Heart right ventricle (tissue), 16 donors: ENCODE results near the gene TST. TPM values are rescaled to one million over a fixed set of nuclear protein-coding genes. Genes with fewer than 3 reads are reported as not detected.

Experiments used
- ATAC-seq, 8 donors: fragments of 200-7000 bp; cut with Tn5 transposase; one replicate each; pipeline ENCODE4 v1.9.1; 2020; ENCODE audit warnings: mild to moderate bottlenecking in 8 of 8, moderate library complexity in 8 of 8, moderate number of reproducible peaks in 1 of 8
- DNase-seq, 2 donors: peaks; one replicate each; pipeline ENCODE4 v3.0.0-alpha.2; 2020
- H3K27ac ChIP-seq, 10 donors: fragments of 200-600 bp; sonication (generic) in 2 of 10; one replicate each; pipeline versions ENCODE4 v1.5.0 to v1.8.0; 2020 to 2022; ENCODE audit warnings: mild to moderate bottlenecking in 3 of 10
- H3K27me3 ChIP-seq, 7 donors: fragments of 200-600 bp; one replicate each; pipeline ENCODE4 v1.8.0; 2021 to 2022; ENCODE audit warnings: mild to moderate bottlenecking in 2 of 7
- H3K36me3 ChIP-seq, 9 donors: fragments of 200-600 bp; sonication (generic) in 1 of 9; one replicate each; pipeline versions ENCODE4 v1.5.0 to v1.8.0; 2020 to 2022; ENCODE audit warnings: mild to moderate bottlenecking in 2 of 9
- H3K4me1 ChIP-seq, 9 donors: fragments of 200-600 bp; sonication (generic) in 1 of 9; one replicate each; pipeline versions ENCODE4 v1.5.0 to v1.8.0; 2020 to 2022; ENCODE audit warnings: mild to moderate bottlenecking in 4 of 9
- H3K4me3 ChIP-seq, 10 donors: fragments of 200-600 bp; sonication (generic) in 2 of 10; one replicate each; pipeline versions ENCODE4 v1.5.0 to v1.8.0; 2020 to 2022; ENCODE audit warnings: mild to moderate bottlenecking in 7 of 10, moderate library complexity in 2 of 10
- H3K9me3 ChIP-seq, 11 donors: fragments of 200-600 bp in 10 of 11; sonication (generic) in 2 of 11; one replicate each; pipeline versions ENCODE4 v1.5.0 to v1.8.0; 2013 to 2022; ENCODE audit warnings: mild to moderate bottlenecking in 2 of 11, control low read depth in 1 of 11, moderate library complexity in 1 of 11
- CTCF ChIP-seq, 9 donors: fragments of 200-600 bp; sonication (generic) in 2 of 9; IDR thresholded peaks; one replicate each; pipeline versions ENCODE4 v1.5.0 to v1.8.0; 2021 to 2022; ENCODE audit warnings: antibody characterized with exemption in 9 of 9, mild to moderate bottlenecking in 5 of 9, moderate library complexity in 1 of 9
- WGBS, 2 donors: extraction: QIAGEN DNeasy Blood & Tissue Kit; methylation state at CpG; one replicate each; pipeline ENCODE4 v1.1.7; 2013; ENCODE audit warnings: inconsistent platforms in 1 of 2; 5-methylcytosine and 5-hydroxymethylcytosine counted together
- intact Hi-C, 10 donors: fragments of 100-400 bp; cut with DNase I; formaldehyde crosslinking; loops; one replicate each; pipeline versions ENCODE4 v1.11.1 to v1.14.2; 2022
- polyA plus RNA-seq, 2 donors: library from polyadenylated mRNA; stranded (reverse); fragments of 200-250 nt; gene quantifications; one replicate each; pipeline ENCODE4 v1.2.3, GENCODE V29; 2013
- total RNA-seq, 10 donors: library from RNA; stranded (reverse); fragmentation: NEBNext Ultra II Directional in 3 of 10; extraction: Animal tissue kit (Norgen Biotek cat#: 25700) in 3 of 10; gene quantifications; one replicate each; pipeline versions ENCODE4 v1.2.1 to v1.2.4, GENCODE V29; 2021 to 2023
- donor health status: Arrhythmogenic right ventricular cardiomyopathy.
- donor health status: ischemic (EF 13 %, LVEDD 7.1; RV severe dilation, severe dysfunction).
- donor health status: healthy with polysubstance abuse.
- donor health status: DM: no; HTN: yes; CAD: no.
- donor health status: DM: no; HTN: no; CAD: no.
- donor health status: ischemic (EF 25% LVEDD 6.9; RV normal size, moderate dysfunction).
- donor health status: ischemic (EF 25% LVEDD 5.7; RV mildly dilated, moderate dysfunction).
- donor health status: healthy.
- donor health status: DM: yes; HTN: yes; CAD: no.
- donor health status: Ischemic cardiomyopathy.
- donor health status: ischemic (EF 35%, LVEDD 5.7; RV mildly dilated, moderate dysfunction).
- donor health status: nonischemic (EF 11% LVEDD 7.7; RV severe dilation, severe dysfunction).
- donor health status: DM: yes; HTN: yes; CAD: no.
- donor health status: PGD.
- donor health status: ischemic (EF 29% LVEDD 5.4; RV normal size, mild dysfunction).
- donor health status: nonischemic (EF 23%, LVEDD 6.1; RV moderate dilation, normal function).

Gene TST
- total and polyA plus RNA-seq, 12 donors: 34.1 to 87.4 (median 50.6) TPM

GRCh38 chr22:37025500-37026070 lies 6.3 kb upstream of the TST start:
- H3K9me3 ChIP-seq: no peaks in the 10 kb centered on the region
- no peaks in the 10 kb centered on the region for H3K27me3 ChIP-seq
- WGBS, 2 donors: 87% methylated on average over 10 of the region's 10 CpGs
- ATAC-seq: no peak
- peaks cover 0 to 64% (median 8%) of the 10 kb centered on the region in 9 donors for H3K36me3 ChIP-seq
- TF ChIP-seq CTCF (IDR thresholded peaks at IDR 0.05): no peak
- no peak overlapping the region for H3K27ac ChIP-seq
- DNase-seq: no peak
- peaks cover 7 to 52% (median 34%) of the 10 kb centered on the region in 9 donors for H3K4me1 ChIP-seq
- no peak overlapping the region for H3K4me3 ChIP-seq
- intact Hi-C loops: no loop called here

GRCh38 chr22:37024339-37025157 lies 5.3 kb upstream of the TST start:
- Histone ChIP-seq H3K9me3 (no peaks in the 10 kb centered on the region), H3K4me3 (no peak overlapping the region), H3K36me3 (peaks cover 0 to 54% (median 8%) of the 10 kb centered on the region in 9 donors), H3K27me3 (no peaks in the 10 kb centered on the region), H3K27ac (no peak overlapping the region), H3K4me1 (peaks cover 10 to 57% (median 39%) of the 10 kb centered on the region in 9 donors)
- 90 to 93% methylated on average over 69 to 71 of the region's 71 CpGs for WGBS, 2 donors
- ATAC-seq: no peak
- TF ChIP-seq CTCF (IDR thresholded peaks at IDR 0.05): no peak
- intact Hi-C loops: no loop called here
- DNase-seq: no peak

- DNase-seq (no peak), ATAC-seq (no peak)
- 96% methylated on average over 34 of the region's 34 CpGs for WGBS, 2 donors
- H3K9me3 ChIP-seq: no peaks in the 10 kb centered on the region
- TF ChIP-seq CTCF (IDR thresholded peaks at IDR 0.05): no peak
- H3K27ac ChIP-seq: peak overlapping the region in 1 of 10 donors; percentile 64
- no peaks in the 10 kb centered on the region for H3K27me3 ChIP-seq
- intact Hi-C loops: no loop called here
- no peak overlapping the region for H3K4me3 ChIP-seq
- H3K36me3 ChIP-seq: peaks cover 0 to 47% (median 8%) of the 10 kb centered on the region in 9 donors
- peaks cover 10 to 57% (median 39%) of the 10 kb centered on the region in 9 donors for H3K4me1 ChIP-seq
Measured at GRCh38 chr22:37023743-37024338, 4.6 kb upstream of the TST start.

- Histone ChIP-seq H3K4me1 (peaks cover 16 to 68% (median 50%) of the 10 kb centered on the region in 9 donors), H3K27ac (peak overlapping the region in 7 of 10 donors; percentile 5 to 64 (median 39)), H3K9me3 (no peaks in the 10 kb centered on the region), H3K4me3 (no peak overlapping the region), H3K36me3 (peaks cover 0 to 36% (median 8%) of the 10 kb centered on the region in 9 donors), H3K27me3 (no peaks in the 10 kb centered on the region)
- intact Hi-C loops: no loop called here
- no peak for TF ChIP-seq CTCF (IDR thresholded peaks at IDR 0.05)
- ATAC-seq: peak in 3 of 8 donors; percentile 7 to 22 (median 8)
- 61 to 74% methylated on average over 16 of the region's 16 CpGs for WGBS, 2 donors
- DNase-seq: no peak
Measured at GRCh38 chr22:37022483-37023337, 3.5 kb upstream of the TST start.
